Measurements from ENCODE around the gene SPRR5.

SPRR5 gene

DNA sequence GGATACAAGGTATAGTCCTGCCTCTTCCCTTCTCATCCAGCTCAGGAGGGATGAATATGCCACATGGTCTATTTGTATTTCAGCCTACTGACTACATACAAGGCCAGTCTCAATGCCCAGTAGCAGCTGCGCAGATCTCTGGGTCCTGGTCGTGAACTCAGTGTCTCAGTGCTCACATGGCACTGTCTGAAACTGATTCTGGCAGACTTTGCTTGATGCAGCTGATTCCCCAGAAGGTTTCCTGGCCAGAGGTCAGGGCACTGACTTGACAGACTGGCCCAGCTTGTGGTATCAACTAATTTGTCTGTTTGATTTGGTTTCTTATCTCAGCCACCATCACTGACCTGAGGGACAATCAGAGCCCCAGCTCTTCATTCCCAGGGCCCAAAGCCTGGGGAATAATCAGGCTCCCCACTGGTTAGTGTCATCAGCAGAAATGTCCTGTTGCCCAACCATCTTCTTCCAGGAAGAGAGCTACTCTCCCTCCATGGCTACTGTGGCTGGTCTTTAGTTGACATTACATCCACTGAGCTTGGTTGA, 15.9 kb downstream of the SPRR5 start:
- no peak for DNase-seq (ENCODE audit: extremely low spot score)
- TF ChIP-seq, protein P1, sequence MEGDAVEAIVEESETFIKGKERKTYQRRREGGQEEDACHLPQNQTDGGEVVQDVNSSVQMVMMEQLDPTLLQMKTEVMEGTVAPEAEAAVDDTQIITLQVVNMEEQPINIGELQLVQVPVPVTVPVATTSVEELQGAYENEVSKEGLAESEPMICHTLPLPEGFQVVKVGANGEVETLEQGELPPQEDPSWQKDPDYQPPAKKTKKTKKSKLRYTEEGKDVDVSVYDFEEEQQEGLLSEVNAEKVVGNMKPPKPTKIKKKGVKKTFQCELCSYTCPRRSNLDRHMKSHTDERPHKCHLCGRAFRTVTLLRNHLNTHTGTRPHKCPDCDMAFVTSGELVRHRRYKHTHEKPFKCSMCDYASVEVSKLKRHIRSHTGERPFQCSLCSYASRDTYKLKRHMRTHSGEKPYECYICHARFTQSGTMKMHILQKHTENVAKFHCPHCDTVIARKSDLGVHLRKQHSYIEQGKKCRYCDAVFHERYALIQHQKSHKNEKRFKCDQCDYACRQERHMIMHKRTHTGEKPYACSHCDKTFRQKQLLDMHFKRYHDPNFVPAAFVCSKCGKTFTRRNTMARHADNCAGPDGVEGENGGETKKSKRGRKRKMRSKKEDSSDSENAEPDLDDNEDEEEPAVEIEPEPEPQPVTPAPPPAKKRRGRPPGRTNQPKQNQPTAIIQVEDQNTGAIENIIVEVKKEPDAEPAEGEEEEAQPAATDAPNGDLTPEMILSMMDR (IDR thresholded peaks at IDR 0.05; ENCODE audit: control extremely low read depth, extremely low read depth, low read depth, missing control alignments): no peak
- CTCF ChIA-PET: interaction anchor here (2.4 kb wide), 1 partner anchor 37 kb away, joined by 10 read pairs; no protein-coding TSS in a partner anchor
- POLR2A ChIA-PET: no interaction called here

DNA sequence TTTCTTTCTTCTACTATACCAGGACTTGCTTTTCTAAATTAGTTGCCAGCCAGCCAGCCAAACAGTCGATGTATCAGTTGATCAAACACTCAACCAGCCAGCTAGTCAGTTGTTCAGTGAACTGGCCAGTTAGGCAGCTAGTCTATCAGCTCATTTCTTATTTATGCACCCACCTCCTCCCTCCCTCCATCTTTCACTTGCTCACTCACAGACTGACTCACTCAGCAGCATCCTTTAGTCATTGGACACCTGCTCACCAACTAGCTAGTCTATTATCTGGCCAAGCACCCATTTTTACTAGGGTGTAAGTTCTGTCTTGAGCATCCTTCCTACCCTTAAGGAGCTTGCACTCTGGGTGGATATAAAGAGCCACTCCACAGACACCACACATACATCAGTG, 17.5 kb downstream of the SPRR5 start:
- ChIA-PET POLR2A (no interaction called here), CTCF (interaction anchor here (1.6 to 2.4 kb wide), 2 partner anchors 35 to 38 kb away, joined by 3 to 10 read pairs; no protein-coding TSS in a partner anchor)
- DNase-seq (ENCODE audit: extremely low spot score): no peak
- TF ChIP-seq, protein P1 (IDR thresholded peaks at IDR 0.05; ENCODE audit: control extremely low read depth, extremely low read depth, low read depth, missing control alignments): no peak

DNA sequence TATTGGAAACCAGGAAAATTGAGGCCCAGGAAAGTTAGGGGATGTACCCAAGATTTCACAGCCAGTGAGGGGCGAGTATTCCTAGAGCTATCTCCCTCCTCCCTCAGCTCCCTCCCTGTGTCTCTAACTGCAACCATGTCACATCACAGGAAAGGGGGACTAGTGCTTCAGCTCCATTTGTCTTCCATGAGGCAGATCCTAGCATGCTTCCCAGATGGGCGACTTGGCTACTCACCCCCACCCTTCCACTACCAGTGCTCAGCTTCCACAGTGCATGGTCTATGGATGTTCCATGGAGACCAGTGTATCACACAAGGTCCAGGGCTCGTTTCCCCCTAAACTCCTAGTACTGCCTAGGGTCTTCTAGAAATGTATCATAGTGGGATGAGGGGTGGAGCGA, 18.8 kb downstream of the SPRR5 start:
- POLR2A ChIA-PET: no interaction called here
- TF ChIP-seq, protein P1 (IDR thresholded peaks at IDR 0.05; ENCODE audit: control extremely low read depth, extremely low read depth, low read depth, missing control alignments): no peak
- CTCF ChIA-PET: interaction anchor here (1.6 to 2.5 kb wide), 2 partner anchors 33 to 95 kb away, joined by 3 to 7 read pairs; no protein-coding TSS in a partner anchor
- DNase-seq (ENCODE audit: extremely low spot score): no peak

DNA sequence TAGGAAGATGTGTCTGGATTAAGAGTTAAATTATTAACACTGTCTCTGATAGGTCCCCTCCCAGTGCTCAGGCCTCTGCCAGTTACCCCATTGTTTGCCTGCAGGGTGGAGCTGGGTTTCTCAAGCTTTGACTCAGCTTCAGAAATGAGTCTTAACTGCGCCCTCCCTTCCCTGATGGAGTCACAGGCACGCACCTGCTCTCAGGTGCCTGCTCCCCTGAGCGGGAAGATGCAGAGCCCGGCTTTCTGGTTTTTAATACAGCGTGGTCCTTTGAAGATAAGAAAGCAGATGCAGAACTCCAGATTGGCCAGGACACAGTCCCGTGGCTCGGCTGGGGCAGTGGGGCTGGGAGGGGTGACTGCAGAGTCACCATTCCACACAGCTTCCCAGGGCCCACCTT, 20.2 kb downstream of the SPRR5 start:
- DNase-seq (ENCODE audit: extremely low spot score): no peak
- TF ChIP-seq, protein P1 (IDR thresholded peaks at IDR 0.05; ENCODE audit: control extremely low read depth, extremely low read depth, low read depth, missing control alignments): no peak
- ChIA-PET CTCF (interaction anchor here (0.8 to 2.5 kb wide), 4 partner anchors 12 to 509 kb away, joined by 3 to 7 read pairs (median 4); no protein-coding TSS in a partner anchor), POLR2A (no interaction called here)

DNA sequence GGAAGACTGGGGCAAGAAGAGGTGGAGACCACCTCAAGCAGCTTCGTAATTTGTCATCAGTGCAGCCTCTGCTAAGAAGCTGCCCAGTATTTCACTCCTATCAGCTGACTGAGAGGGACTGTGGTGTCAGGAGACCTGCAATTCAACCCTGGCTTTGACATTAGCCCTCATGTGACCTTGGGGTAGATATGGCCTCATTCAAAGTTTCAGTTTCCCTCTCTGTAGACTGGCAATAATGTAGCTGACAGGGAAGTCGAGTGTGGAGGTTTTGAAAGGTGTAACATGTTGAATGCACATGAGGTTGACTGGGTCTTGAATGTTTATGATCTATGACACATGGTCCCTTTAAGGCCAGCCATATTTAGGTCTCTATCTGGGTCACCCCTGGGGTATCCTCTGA, 21.2 kb downstream of the SPRR5 start:
- peak; percentile 36 for DNase-seq (ENCODE audit: extremely low spot score)
- ChIA-PET POLR2A (no interaction called here), CTCF (interaction anchor here (1.5 to 1.6 kb wide), 2 partner anchors 42 to 64 kb away, joined by 4 to 5 read pairs; no protein-coding TSS in a partner anchor)
- TF ChIP-seq, protein P1 (IDR thresholded peaks at IDR 0.05; ENCODE audit: control extremely low read depth, extremely low read depth, low read depth, missing control alignments): no peak

DNA sequence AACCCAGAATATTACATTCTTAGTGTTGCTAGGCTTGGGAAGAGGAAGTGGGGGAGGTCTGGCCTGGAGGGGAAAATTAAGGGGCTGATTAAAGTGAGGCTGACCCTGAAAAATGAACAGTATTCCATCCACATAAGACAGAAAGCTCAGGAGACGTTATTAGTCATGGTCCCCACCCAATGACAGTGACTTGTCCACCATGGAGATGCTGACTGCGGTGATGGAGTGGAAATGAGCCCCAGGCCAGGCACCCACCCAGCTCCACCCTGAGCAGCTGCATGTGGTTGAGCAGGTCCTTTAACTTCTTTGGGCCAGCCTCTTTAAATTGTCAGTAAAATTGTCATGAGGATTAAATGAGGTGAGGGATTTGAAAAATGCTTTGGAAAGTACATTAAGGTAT, 22.0 kb downstream of the SPRR5 start:
- TF ChIP-seq, protein P1 (IDR thresholded peaks at IDR 0.05; ENCODE audit: control extremely low read depth, extremely low read depth, low read depth, missing control alignments): no peak
- POLR2A ChIA-PET: no interaction called here
- CTCF ChIA-PET: interaction anchor here (1.5 kb wide), 1 partner anchor 63 kb away, joined by 4 read pairs; no protein-coding TSS in a partner anchor
- DNase-seq (ENCODE audit: extremely low spot score): no peak
